ENCODE data around the gene USP32. TPM values are rescaled to one million over a fixed set of nuclear protein-coding genes. Genes with fewer than 3 reads are reported as not detected.

USP32 gene
- total RNA-seq, 2 experiments from 2014 or later = 26.5 TPM

DNA sequence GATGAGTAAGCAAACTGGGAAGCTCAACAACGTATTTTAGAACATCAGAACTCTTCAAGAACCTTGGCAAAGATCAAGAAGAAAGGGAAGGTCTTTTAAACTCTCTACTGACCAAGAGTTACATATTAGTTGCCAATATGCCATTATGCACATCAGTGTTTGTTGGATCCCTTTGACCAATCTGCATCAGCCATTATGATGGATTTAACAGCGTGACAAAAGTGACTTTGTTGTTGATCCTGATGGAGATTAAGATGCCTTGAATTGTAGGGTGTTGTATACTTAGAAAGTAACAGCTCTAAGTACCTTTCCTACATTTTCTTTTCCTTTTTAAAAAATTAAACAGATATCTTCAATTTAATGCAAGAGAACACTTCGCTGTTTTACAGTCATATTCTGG is 133.6 kb downstream of the USP32 start:
- Mint-ChIP-seq H3K36me3 (ENCODE audit: low read depth) (peaks cover 7% of the 10 kb centered on the region), H3K4me1 (ENCODE audit: low read depth) (no peaks in the 10 kb centered on the region), H3K9me3 (no peaks in the 10 kb centered on the region), H3K27me3 (no peaks in the 10 kb centered on the region), H3K4me3 (no peak overlapping the region), H3K27ac (no peak overlapping the region)
- POLR2A ChIA-PET = interaction anchor here (0.6 kb wide), 1 partner anchor 156 kb away, joined by 3 read pairs; no protein-coding TSS in a partner anchor
- CTCF ChIA-PET = interaction anchor here (0.9 to 1.2 kb wide), 4 partner anchors 12 to 150 kb away, joined by 3 to 5 read pairs (median 4); no protein-coding TSS in a partner anchor
- intact Hi-C loops (cut with micrococcal nuclease) = no loop called here
- TF ChIP-seq, protein P1, sequence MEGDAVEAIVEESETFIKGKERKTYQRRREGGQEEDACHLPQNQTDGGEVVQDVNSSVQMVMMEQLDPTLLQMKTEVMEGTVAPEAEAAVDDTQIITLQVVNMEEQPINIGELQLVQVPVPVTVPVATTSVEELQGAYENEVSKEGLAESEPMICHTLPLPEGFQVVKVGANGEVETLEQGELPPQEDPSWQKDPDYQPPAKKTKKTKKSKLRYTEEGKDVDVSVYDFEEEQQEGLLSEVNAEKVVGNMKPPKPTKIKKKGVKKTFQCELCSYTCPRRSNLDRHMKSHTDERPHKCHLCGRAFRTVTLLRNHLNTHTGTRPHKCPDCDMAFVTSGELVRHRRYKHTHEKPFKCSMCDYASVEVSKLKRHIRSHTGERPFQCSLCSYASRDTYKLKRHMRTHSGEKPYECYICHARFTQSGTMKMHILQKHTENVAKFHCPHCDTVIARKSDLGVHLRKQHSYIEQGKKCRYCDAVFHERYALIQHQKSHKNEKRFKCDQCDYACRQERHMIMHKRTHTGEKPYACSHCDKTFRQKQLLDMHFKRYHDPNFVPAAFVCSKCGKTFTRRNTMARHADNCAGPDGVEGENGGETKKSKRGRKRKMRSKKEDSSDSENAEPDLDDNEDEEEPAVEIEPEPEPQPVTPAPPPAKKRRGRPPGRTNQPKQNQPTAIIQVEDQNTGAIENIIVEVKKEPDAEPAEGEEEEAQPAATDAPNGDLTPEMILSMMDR (IDR thresholded peaks at IDR 0.05) = no peak
- no peak for DNase-seq
- no peak for ATAC-seq

DNA sequence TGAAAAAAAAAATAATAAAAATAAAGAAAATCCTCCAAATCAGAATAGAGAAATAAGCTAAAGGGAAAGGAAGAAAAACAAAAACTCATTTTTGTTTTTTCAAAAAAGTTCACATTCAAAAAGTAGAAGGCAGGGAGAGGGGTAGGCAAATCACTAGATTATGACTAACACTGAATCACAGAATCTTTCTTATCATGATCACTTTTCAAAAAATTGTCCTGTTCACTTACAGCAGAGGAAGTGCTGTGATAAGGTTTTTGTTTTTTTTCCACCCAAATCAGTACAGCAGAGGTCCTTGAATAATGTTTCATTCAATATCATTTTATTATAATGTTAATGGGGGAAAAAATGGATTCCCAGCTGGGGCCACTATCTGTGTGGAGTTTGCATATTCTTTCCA is 135.8 kb downstream of the USP32 start:
- H3K4me1 Mint-ChIP-seq (ENCODE audit: low read depth) = no peaks in the 10 kb centered on the region
- no peaks in the 10 kb centered on the region for H3K27me3 Mint-ChIP-seq
- no peaks in the 10 kb centered on the region for H3K9me3 Mint-ChIP-seq
- H3K4me3 Mint-ChIP-seq = no peak overlapping the region
- ATAC-seq (no peak), DNase-seq (no peak)
- no peak overlapping the region for H3K27ac Mint-ChIP-seq
- ChIA-PET CTCF (no interaction called here), POLR2A (no interaction called here)
- intact Hi-C loops (cut with micrococcal nuclease) = no loop called here
- H3K36me3 Mint-ChIP-seq (ENCODE audit: low read depth) = peaks cover 6% of the 10 kb centered on the region
- TF ChIP-seq, protein P1 (IDR thresholded peaks at IDR 0.05) = no peak

DNA sequence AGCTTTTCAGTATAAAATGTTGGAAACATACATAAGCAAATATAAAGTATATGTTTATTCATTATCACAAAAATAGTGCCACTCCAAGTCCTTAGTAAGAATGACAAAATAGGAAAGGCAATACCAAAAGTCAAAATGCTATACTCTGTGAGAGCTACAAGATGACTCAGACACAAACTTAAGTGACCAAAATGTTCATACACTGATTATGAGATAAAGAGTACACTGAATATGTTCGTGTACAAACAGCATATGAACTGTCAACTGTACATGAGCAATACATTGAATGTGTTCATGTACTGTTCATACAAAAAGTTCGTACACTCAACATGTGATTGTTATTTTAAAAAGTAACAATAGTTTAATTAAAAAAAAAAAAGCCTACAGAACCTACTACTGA is 138.9 kb downstream of the USP32 start:
- no peak for DNase-seq
- TF ChIP-seq, protein P1 (IDR thresholded peaks at IDR 0.05) = no peak
- peaks cover 16% of the 10 kb centered on the region for H3K36me3 Mint-ChIP-seq (ENCODE audit: low read depth)

DNA sequence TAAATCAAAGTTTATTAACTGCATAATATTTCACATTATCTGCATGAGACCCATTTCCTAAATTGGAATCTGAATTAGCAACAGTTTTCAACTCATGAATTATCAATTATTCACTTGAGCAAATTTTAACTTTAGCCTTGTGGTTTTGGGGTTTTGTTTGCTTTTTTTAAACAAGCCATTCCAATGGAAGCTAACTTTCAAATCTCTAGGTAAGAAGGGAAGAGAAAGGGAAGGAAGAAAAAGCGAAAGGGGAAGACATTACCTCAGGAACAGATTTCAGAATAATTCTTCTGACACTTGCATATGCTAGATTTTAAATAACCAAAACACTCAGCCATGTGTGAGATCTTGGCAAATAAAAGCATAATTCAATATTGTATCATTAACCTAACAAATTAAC is 139.5 kb downstream of the USP32 start:
- Mint-ChIP-seq H3K4me3 (no peak overlapping the region), H3K36me3 (ENCODE audit: low read depth) (peaks cover 19% of the 10 kb centered on the region), H3K27ac (no peak overlapping the region), H3K4me1 (ENCODE audit: low read depth) (no peaks in the 10 kb centered on the region), H3K27me3 (no peaks in the 10 kb centered on the region), H3K9me3 (no peaks in the 10 kb centered on the region)
- ATAC-seq (no peak), DNase-seq (no peak)
- ChIA-PET CTCF (interaction anchor here (1.1 kb wide), 1 partner anchor 20 kb away, joined by 3 read pairs; no protein-coding TSS in a partner anchor), POLR2A (no interaction called here)
- intact Hi-C loops (cut with micrococcal nuclease) = no loop called here
- TF ChIP-seq, protein P1 (IDR thresholded peaks at IDR 0.05) = no peak

More for the DNA sequence above, 138.9 kb downstream of the USP32 start:
- intact Hi-C loops (cut with micrococcal nuclease) = no loop called here
- Mint-ChIP-seq H3K27me3 (no peaks in the 10 kb centered on the region), H3K4me1 (ENCODE audit: low read depth) (no peaks in the 10 kb centered on the region), H3K9me3 (no peaks in the 10 kb centered on the region), H3K4me3 (no peak overlapping the region), H3K27ac (no peak overlapping the region)
- CTCF ChIA-PET = interaction anchor here (1.1 kb wide), 1 partner anchor 21 kb away, joined by 3 read pairs; no protein-coding TSS in a partner anchor
- ATAC-seq = no peak
- POLR2A ChIA-PET = no interaction called here

DNA sequence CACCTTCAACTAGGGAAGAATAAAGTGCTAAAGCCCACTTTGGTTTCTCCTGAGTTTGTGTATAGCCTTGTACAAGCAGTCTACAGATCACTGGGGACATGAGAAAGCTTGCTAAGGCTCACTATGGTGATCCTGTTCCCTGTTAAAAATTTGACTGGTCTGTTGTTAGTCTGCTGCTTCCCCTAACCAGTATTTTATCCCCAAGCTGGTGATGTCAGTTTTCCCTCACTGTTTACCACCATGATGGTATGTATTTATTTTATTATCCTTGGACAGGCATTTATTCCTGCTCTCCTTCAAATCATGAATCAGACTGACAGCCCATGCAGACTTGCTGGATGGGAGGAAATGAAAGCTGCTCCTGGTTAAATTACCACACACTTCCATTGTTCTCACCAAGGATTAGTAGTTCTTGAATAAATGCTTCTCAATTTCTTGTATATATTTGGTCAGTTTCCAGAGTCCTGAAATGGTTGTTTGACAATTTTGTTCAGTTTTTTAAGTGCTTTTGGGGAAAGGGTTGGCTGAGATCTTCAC is 142.6 kb downstream of the USP32 start:
- peaks cover 21% of the 10 kb centered on the region for H3K36me3 Mint-ChIP-seq (ENCODE audit: low read depth)
- TF ChIP-seq, protein P1 (IDR thresholded peaks at IDR 0.05) = no peak
- DNase-seq (no peak), ATAC-seq (no peak)
- H3K27me3 Mint-ChIP-seq = no peaks in the 10 kb centered on the region
- intact Hi-C loops (cut with micrococcal nuclease) = no loop called here
- H3K4me3 Mint-ChIP-seq = no peak overlapping the region
- POLR2A ChIA-PET = no interaction called here
- CTCF ChIA-PET = no interaction called here
- no peaks in the 10 kb centered on the region for H3K4me1 Mint-ChIP-seq (ENCODE audit: low read depth)
- no peak overlapping the region for H3K27ac Mint-ChIP-seq
- H3K9me3 Mint-ChIP-seq = no peaks in the 10 kb centered on the region

Measured in activated CD8-positive, alpha-beta T cell treated with anti-CD3 and anti-CD28 coated beads for 36 hours (primary cell).